Activated CD8-positive, alpha-beta memory T cell treated with anti-CD3 and anti-CD28 coated beads, Interleukin-2, amount 10 ng/mL, durations not matched to agents 7 days and 5 days (primary cell): Measurements from ENCODE around the gene TBCK. TPM values are rescaled to one million over a fixed set of nuclear protein-coding genes. Genes with fewer than 3 reads are reported as not detected.
"Not testable (repeated sequence)": the region's sequence is repeated elsewhere in the genome, so short reads cannot be mapped to it uniquely, and the experiment has no call there.

Experiments
- ATAC-seq: fragments of 150-1000 bp; cut with Tn5 transposase; one replicate; pipeline ENCODE4 v1.10.0; 2021; ENCODE audit warnings: moderate library complexity
- CTCF ChIA-PET: fragments of 350-600 bp; sonication (Branson Sonifier 250); formaldehyde crosslinking; loops from one replicate; lab custom pipeline; 2021; ENCODE audit warnings: antibody characterized with exemption; lab: Charles Lee
- DNase-seq: peaks from one replicate; pipeline ENCODE4 v3.0.0-alpha.2; 2020
- H3K27ac Mint-ChIP-seq: one replicate; pipeline ENCODE4 v1.8.0; 2021; ENCODE audit warnings: mild to moderate bottlenecking, mixed read lengths
- H3K27me3 Mint-ChIP-seq: one replicate; pipeline ENCODE4 v1.8.0; 2021; ENCODE audit warnings: mixed read lengths
- H3K36me3 Mint-ChIP-seq: one replicate; pipeline ENCODE4 v1.8.0; 2021; ENCODE audit warnings: mild to moderate bottlenecking, mixed read lengths
- H3K4me1 Mint-ChIP-seq: one replicate; pipeline ENCODE4 v1.8.0; 2021; ENCODE audit warnings: mixed read lengths
- H3K4me3 Mint-ChIP-seq: one replicate; pipeline ENCODE4 v1.8.0; 2021; ENCODE audit warnings: mild to moderate bottlenecking, moderate library complexity, mixed read lengths
- H3K9me3 Mint-ChIP-seq: one replicate; pipeline ENCODE4 v1.8.0; 2022; ENCODE audit warnings: low read depth, mixed read lengths
- total RNA-seq, 2 experiments: library from RNA; stranded (reverse); gene quantifications; one replicate each; pipeline ENCODE4 v1.2.3, GENCODE V29; 2021

TBCK gene
- total RNA-seq, 2 experiments from 2014 or later, result 33.2 to 36.9 TPM

DNA sequence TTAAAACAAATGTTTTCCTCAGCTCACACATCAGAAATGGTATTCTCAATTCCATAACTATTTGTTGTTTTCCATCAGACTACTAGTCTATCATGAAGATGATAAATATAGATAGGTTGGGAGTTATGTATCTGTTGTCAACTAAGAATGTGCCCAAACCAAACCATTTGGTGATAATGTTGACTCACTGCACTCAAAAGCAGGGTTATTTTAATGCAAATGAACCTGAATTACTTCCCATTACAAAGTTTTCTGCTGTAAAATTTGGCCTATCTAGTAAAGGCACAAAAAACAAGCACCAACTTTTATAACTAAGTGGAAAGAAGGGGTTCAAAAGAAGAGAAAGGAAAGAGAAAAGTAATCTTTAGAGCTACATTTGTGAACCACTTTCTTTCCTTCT lies 93.5 kb downstream of the TBCK start:
- Mint-ChIP-seq H3K27me3 (no peaks in the 10 kb centered on the region), H3K9me3 (no peaks in the 10 kb centered on the region), H3K27ac (no peak overlapping the region), H3K4me3 (no peak overlapping the region), H3K36me3 (peaks cover 13% of the 10 kb centered on the region), H3K4me1 (no peaks in the 10 kb centered on the region)
- no peak for ATAC-seq
- CTCF ChIA-PET, result no interaction called here
- DNase-seq, result no peak

DNA sequence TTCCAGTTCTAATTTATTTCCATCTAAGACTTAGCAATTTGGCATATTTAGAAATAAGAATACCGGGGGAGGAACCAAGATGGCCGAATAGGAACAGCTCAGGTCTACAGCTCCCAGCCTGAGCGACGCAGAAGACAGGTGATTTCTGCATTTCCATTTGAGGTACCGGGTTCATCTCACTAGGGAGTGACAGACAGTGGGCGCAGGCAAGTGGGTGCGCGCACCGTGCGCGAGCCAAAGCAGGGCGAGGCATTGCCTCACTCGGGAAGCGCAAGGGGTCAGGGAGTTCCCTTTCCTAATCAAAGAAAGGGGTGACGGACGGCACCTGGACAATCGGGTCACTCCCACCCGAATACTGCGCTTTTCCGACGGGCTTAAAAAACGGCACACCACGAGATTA lies 102.7 kb downstream of the TBCK start:
- not testable (repeated sequence) for H3K4me3 Mint-ChIP-seq, H3K36me3 Mint-ChIP-seq, H3K27ac Mint-ChIP-seq, ATAC-seq, DNase-seq, H3K9me3 Mint-ChIP-seq, H3K4me1 Mint-ChIP-seq, H3K27me3 Mint-ChIP-seq
- CTCF ChIA-PET, result interaction anchor here (0.9 kb wide), 1 partner anchor 25 kb away, joined by 3 read pairs; no protein-coding TSS in a partner anchor

DNA sequence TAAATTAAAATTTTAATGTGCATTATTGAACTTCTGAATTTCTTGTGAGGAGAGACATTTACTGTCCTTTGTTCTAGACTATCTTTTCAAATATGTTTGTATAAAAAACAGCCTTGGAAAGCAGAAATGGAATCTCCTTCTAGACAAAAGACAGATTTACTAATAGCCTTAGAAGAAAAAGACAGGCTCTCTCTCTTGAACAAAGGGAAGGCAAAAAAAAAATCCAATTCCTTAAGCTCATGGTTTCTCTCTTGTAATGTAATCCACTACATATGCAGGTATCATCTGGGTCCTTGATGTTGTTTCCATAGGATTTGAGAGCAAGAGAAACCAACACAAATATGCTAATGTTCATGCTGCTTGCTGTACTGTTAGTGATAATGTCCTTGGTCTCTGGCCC lies 106.0 kb downstream of the TBCK start:
- no peaks in the 10 kb centered on the region for H3K4me1 Mint-ChIP-seq
- ATAC-seq (no peak), DNase-seq (no peak)
- no peaks in the 10 kb centered on the region for H3K27me3 Mint-ChIP-seq
- H3K27ac Mint-ChIP-seq, result no peak overlapping the region
- H3K9me3 Mint-ChIP-seq, result no peaks in the 10 kb centered on the region
- CTCF ChIA-PET, result no interaction called here
- peaks cover 7% of the 10 kb centered on the region for H3K36me3 Mint-ChIP-seq
- no peak overlapping the region for H3K4me3 Mint-ChIP-seq

DNA sequence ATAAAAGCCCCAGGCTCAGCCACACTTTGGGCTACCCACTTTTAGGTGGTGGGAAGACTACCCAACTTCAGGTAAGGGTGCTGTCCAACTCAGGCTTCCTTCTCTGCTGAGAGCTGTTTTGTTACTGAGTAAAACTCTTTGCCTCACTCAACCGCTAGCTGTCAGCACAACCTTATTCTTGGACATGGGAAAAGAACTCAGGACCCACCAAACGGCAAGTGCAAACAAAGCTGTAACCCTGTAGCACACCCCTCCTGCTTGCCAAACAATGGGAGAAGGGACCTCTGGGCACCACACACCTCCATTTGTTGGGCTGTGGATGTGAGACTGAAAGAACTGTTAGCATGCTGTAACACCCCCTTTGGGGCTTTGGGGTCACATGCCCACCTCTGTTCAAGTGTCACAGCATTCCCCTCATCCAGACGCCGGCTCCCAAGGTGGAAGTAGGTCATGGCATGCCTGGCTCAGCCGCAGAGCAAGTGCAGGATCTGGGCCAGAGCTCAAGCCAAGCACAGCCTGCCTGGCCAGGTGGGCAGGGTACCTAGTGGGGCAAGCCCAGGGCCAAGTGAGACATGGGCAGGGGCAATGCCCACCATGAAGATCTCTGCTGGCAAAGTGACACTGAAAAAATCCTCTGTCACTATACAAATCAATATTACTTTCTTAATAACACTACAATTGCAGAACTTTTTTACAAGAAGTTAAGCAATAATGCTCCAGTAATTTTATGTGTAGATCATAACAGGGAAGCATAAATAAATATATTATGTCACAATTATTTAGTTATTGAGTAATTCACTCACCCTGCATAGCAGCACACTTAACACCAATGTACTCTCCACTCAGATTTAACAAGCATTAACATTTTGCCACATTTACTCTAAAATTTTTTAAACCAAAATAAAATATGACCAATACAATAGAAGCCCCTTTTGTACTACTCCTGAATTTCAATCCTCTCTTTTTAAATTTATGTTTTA lies 107.2 kb downstream of the TBCK start:
- no peak overlapping the region for H3K27ac Mint-ChIP-seq
- ATAC-seq, result no peak

DNA sequence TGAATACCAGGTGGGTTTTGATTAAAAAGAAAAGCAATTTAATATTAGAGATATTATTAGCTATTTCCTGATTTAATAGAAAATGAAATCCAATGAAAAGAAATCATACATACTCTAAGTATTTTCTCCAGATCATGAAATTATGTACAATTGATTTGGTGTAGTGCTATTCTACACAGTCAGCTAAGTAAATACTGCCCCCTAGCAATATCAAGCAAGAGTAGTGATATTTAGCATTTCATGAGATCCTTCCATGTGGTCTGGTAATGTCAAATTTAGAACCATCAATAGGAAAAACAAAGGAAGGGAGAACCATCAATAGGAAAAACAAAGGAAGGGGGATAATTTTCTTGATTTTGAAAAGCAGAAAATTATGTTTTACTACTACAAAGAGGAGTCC lies 114.6 kb downstream of the TBCK start:
- no peaks in the 10 kb centered on the region for H3K36me3 Mint-ChIP-seq
- no peaks in the 10 kb centered on the region for H3K27me3 Mint-ChIP-seq
- H3K27ac Mint-ChIP-seq, result no peak overlapping the region
- no peaks in the 10 kb centered on the region for H3K4me1 Mint-ChIP-seq
- no peak overlapping the region for H3K4me3 Mint-ChIP-seq
- H3K9me3 Mint-ChIP-seq, result no peaks in the 10 kb centered on the region
- CTCF ChIA-PET, result no interaction called here
- ATAC-seq (no peak), DNase-seq (no peak)

More for the DNA sequence above, 107.2 kb downstream of the TBCK start:
- Mint-ChIP-seq H3K27me3 (no peaks in the 10 kb centered on the region), H3K36me3 (peaks cover 7% of the 10 kb centered on the region), H3K9me3 (no peaks in the 10 kb centered on the region), H3K4me3 (no peak overlapping the region), H3K4me1 (no peaks in the 10 kb centered on the region)
- DNase-seq, result no peak
- CTCF ChIA-PET, result no interaction called here

DNA sequence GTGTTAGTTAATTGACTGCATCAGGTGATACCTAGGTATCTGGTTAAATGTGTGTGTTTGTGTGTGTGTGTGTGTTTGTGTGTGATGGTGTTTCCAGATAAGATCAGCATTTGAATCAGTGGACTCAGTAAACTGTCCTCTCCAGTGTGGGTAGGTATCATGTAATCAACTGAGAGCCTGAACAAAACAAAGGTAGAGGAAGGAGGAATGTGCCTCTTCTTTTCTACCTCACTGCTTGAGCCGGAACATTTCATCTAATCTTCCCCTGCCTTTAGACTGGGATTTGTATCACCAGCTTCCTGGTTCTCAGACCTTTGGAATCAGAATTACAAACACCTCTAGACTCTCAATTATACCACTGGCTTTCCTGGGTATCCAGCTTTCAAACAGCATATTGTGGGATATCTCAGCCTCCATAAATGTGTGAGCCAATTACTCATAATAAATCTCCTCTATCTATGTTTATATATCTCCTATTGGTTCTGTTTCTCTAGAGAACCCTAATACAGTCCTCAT lies 120.5 kb downstream of the TBCK start:
- DNase-seq (no peak), ATAC-seq (no peak)
- Mint-ChIP-seq H3K9me3 (no peaks in the 10 kb centered on the region), H3K4me1 (no peaks in the 10 kb centered on the region), H3K36me3 (peaks cover 11% of the 10 kb centered on the region), H3K27ac (no peak overlapping the region), H3K4me3 (no peak overlapping the region), H3K27me3 (no peaks in the 10 kb centered on the region)
- CTCF ChIA-PET, result no interaction called here

DNA sequence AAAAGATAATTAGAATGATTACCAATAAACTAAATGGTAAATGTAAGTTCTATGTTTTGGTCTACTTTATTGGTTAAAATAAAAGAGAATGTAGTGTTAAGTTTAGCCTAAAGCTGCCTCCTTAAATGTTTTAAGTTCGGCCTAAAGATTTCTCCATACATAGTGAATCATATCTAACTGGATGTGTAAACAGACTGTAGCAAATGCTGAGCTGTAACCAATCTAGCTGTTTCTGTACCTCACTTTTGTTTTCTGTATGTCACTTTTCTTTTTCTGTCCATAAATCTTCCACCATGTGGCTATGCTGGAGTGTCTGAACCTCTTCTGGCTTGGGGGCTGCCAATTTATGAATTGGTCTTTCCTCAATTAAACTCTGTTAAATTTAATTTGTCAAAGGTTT lies 121.2 kb downstream of the TBCK start:
- Mint-ChIP-seq H3K36me3 (peaks cover 13% of the 10 kb centered on the region), H3K4me3 (no peak overlapping the region), H3K9me3 (no peaks in the 10 kb centered on the region), H3K27ac (no peak overlapping the region), H3K4me1 (no peaks in the 10 kb centered on the region), H3K27me3 (no peaks in the 10 kb centered on the region)
- ATAC-seq (no peak), DNase-seq (no peak)
- CTCF ChIA-PET, result no interaction called here

DNA sequence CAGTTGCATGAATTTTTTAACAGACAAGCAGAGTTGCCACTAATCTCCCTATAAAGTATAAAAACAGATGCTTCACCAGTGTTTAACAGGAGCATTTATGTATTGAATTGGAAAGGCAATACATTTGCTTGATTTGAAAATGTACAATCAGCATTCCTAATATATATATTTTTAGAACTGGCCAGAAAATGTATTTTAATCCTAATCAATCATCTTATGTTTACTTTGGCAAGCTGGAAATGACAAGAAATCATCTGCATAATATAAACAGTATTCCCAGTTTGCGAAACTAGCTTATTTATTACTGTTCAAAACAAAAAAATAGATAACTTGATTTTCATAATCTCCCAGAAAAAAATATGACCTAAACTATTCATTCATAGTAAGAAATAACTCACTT lies 123.9 kb downstream of the TBCK start:
- no peaks in the 10 kb centered on the region for H3K27me3 Mint-ChIP-seq
- CTCF ChIA-PET, result no interaction called here
- H3K9me3 Mint-ChIP-seq, result no peaks in the 10 kb centered on the region
- H3K4me1 Mint-ChIP-seq, result no peaks in the 10 kb centered on the region
- H3K36me3 Mint-ChIP-seq, result peaks cover 23% of the 10 kb centered on the region
- H3K27ac Mint-ChIP-seq, result no peak overlapping the region
- no peak overlapping the region for H3K4me3 Mint-ChIP-seq
- no peak for DNase-seq
- ATAC-seq, result no peak

DNA sequence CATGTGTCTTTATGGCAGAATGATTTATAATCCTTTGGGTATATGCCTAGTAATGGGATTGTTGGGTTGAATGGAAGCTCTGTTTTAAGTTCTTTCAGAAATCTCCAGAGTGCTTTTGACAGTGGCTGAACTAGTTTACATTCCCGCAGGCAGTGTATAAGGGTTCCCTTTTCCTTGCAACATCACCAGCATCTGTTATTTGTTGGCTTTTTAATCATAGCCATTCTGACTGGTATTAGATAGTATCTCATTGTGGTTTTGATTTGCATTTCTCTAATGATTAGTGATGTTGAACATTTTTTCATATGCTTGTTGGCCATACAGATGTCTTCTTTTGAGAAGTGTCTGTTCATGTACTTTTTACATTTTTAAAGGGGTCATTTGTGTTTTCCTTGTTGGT lies 129.8 kb downstream of the TBCK start:
- peaks cover 43% of the 10 kb centered on the region for H3K36me3 Mint-ChIP-seq
- peaks cover 3% of the 10 kb centered on the region for H3K9me3 Mint-ChIP-seq

DNA sequence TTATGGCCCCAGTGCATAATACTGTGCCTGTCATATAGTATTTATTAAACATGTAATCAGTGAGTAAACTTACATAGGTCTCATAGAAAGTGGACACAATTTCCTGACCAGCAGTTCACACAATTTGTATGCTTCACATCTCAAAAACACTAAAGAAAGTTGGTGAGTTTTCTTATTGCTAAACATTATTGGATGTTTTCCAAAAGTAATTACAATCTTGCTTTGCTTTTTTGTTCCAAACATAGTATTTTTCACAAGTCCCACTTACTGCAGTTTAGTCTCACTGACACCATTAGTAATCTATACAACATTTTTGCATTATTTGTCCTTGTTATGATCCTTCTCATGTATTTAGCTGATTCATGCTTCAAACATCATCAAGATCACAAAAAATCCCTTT lies 132.5 kb downstream of the TBCK start:
- Mint-ChIP-seq H3K27me3 (no peaks in the 10 kb centered on the region), H3K27ac (no peak overlapping the region), H3K4me3 (no peak overlapping the region), H3K4me1 (no peaks in the 10 kb centered on the region), H3K9me3 (peaks cover 3% of the 10 kb centered on the region), H3K36me3 (peaks cover 35% of the 10 kb centered on the region)
- CTCF ChIA-PET, result no interaction called here
- ATAC-seq (no peak), DNase-seq (no peak)

More for the DNA sequence above, 129.8 kb downstream of the TBCK start:
- no peak overlapping the region for H3K27ac Mint-ChIP-seq
- CTCF ChIA-PET, result no interaction called here
- DNase-seq (no peak), ATAC-seq (no peak)
- no peaks in the 10 kb centered on the region for H3K27me3 Mint-ChIP-seq
- H3K4me1 Mint-ChIP-seq, result no peaks in the 10 kb centered on the region
- H3K4me3 Mint-ChIP-seq, result no peak overlapping the region

DNA sequence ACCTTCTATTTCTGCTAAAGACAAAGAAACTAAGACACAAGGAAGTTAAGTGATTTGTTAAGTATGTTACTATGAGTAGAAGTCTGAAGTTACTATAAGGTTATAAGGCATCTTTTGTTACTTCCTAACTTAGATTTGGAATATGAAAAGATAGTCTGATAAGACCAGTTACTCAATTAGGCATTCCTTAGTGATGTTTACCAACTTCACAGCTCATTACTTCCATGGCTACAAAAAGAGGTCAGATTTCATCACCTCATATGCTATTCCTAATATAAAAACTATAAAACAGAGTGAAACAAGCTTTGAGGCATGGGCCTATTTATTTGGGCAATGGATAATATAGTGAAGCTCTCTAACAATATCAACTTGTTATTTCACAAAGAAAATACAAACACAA lies 143.1 kb downstream of the TBCK start:
- peaks cover 7% of the 10 kb centered on the region for H3K36me3 Mint-ChIP-seq
- H3K27ac Mint-ChIP-seq, result no peak overlapping the region
- H3K9me3 Mint-ChIP-seq, result no peaks in the 10 kb centered on the region
- H3K27me3 Mint-ChIP-seq, result no peaks in the 10 kb centered on the region
- peaks cover 3% of the 10 kb centered on the region for H3K4me1 Mint-ChIP-seq
- no peak for DNase-seq
- ATAC-seq, result no peak
- CTCF ChIA-PET, result no interaction called here
- H3K4me3 Mint-ChIP-seq, result no peak overlapping the region

DNA sequence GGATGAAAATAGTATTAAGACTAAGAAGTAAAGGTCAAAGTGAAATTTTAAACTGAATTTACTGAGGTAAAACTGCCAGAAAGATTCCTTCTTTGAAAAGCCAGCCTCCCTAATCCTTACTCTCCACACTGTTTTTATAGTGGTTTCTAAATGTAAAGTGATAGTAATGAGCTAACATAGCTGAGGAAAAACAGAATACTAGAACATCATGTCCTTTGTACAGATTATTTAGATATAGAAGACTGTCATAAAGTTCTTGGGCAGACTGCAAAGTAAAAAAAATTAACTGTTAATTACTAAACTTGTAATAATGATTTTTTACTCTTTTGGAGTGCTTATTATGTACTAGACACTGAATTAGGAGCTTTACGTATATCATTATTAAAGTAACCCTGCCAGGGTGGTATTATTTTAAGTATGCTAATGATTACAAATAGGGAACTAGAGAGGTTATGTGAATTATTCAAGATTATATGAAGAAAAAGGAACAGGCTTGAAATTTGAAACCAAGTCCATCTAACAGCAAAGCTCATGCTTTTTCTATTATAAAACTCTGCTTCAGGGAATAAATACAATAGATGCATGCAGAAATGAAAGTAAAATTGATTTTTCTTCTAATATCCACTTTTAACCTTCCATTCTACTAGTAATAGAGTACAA lies 150.5 kb downstream of the TBCK start:
- Mint-ChIP-seq H3K27me3 (no peaks in the 10 kb centered on the region), H3K4me1 (no peaks in the 10 kb centered on the region), H3K27ac (no peak overlapping the region), H3K36me3 (peaks cover 31% of the 10 kb centered on the region), H3K9me3 (no peaks in the 10 kb centered on the region), H3K4me3 (no peak overlapping the region)
- CTCF ChIA-PET, result no interaction called here
- no peak for ATAC-seq
- DNase-seq, result no peak

DNA sequence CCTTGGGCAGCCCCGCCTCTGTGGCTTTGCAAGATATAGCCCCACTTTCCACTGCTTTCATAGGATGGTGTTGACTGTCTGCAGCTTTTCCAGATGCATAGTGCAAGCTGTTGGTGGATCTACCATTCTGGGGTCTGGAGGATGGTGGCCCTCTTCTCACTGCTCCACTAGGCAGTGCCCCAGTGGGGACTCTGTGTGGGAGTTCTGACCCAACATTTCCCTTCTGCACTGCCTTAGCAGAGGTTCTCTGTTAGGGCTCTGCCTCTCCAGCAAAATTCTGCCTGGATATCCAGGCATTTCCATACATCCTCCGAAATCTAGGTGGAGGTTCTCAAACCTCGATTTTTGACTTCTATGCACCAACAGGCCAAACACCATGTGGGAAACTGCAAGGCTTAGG lies 153.7 kb downstream of the TBCK start:
- ATAC-seq, result no peak
- Mint-ChIP-seq H3K27me3 (no peaks in the 10 kb centered on the region), H3K4me1 (no peaks in the 10 kb centered on the region), H3K27ac (no peak overlapping the region), H3K9me3 (no peaks in the 10 kb centered on the region), H3K36me3 (peaks cover 41% of the 10 kb centered on the region), H3K4me3 (no peak overlapping the region)
- no peak for DNase-seq
- CTCF ChIA-PET, result no interaction called here

DNA sequence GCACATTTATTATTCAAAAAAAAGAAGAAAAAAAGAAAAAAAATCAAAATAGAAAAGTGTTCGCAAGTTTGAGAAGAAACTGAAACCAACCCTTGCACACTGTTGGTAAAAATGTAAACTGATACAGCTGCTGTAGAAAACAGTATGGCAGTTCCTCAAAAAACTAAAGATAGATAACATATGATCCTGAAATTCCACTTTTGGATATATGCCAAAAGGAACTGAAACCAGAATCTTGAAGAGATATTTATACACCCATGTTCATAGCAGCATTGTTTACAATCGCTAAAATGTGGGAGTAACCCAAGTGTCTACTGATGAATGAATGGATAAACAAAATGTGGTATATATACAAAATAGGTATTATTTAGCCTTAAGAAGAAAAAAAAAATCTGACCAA lies 155.4 kb downstream of the TBCK start:
- no peaks in the 10 kb centered on the region for H3K27me3 Mint-ChIP-seq
- CTCF ChIA-PET, result no interaction called here
- H3K36me3 Mint-ChIP-seq, result peaks cover 47% of the 10 kb centered on the region
- H3K4me3 Mint-ChIP-seq, result no peak overlapping the region
- no peaks in the 10 kb centered on the region for H3K9me3 Mint-ChIP-seq
- no peak overlapping the region for H3K27ac Mint-ChIP-seq
- DNase-seq (no peak), ATAC-seq (no peak)
- H3K4me1 Mint-ChIP-seq, result no peaks in the 10 kb centered on the region
